ENCODE results near the gene ABCC6. TPM values are rescaled to one million over a fixed set of nuclear protein-coding genes. Genes with fewer than 3 reads are reported as not detected.
A peak's percentile ranks its signal among the peaks of the same experiment; 100 is the strongest.
"Not testable (repeated sequence)": the region's sequence is repeated elsewhere in the genome, so short reads cannot be mapped to it uniquely, and the experiment has no call there.

Gene ABCC6
- total RNA-seq, 1 experiment from 2014 or later: 2.9 TPM

GRCh38 chr16:16262954-16263555, 39.8 kb upstream of the ABCC6 start:
- POLR2A ChIA-PET; CTCF ChIA-PET; H3K4me1 ChIP-seq (ENCODE audit: control insufficient read depth, insufficient read depth, low read length); H3K4me3 ChIP-seq (ENCODE audit: low read depth in 2 of 2, low read length in 2 of 2); DNase-seq (ENCODE audit: low read depth, low spot score); H3K36me3 ChIP-seq (ENCODE audit: control insufficient read depth, insufficient read depth, low read length); H3K27ac ChIP-seq (ENCODE audit: low read length); intact Hi-C loops (cut with micrococcal nuclease; ENCODE audit: unreplicated experiment); in situ Hi-C loops (cut with HindIII; ENCODE audit: low pct_unique_long_range_greater_than_20kb, low sequenced_read_pairs); H3K27me3 ChIP-seq (ENCODE audit: control insufficient read depth, insufficient read depth, low read length); H3K9me3 ChIP-seq (ENCODE audit: control insufficient read depth, insufficient read depth, low read depth, low read length); BruUV-seq (replicated peaks); ATAC-seq: not testable (repeated sequence)

- H3K27me3 ChIP-seq (ENCODE audit: control insufficient read depth, insufficient read depth, low read length); H3K27ac ChIP-seq (ENCODE audit: low read length); H3K4me1 ChIP-seq (ENCODE audit: control insufficient read depth, insufficient read depth, low read length); DNase-seq (ENCODE audit: low read depth, low spot score); POLR2A ChIA-PET; in situ Hi-C loops (cut with HindIII; ENCODE audit: low pct_unique_long_range_greater_than_20kb, low sequenced_read_pairs); H3K9me3 ChIP-seq (ENCODE audit: control insufficient read depth, insufficient read depth, low read depth, low read length); H3K36me3 ChIP-seq (ENCODE audit: control insufficient read depth, insufficient read depth, low read length); ATAC-seq; H3K4me3 ChIP-seq (ENCODE audit: low read depth in 2 of 2, low read length in 2 of 2); intact Hi-C loops (cut with micrococcal nuclease; ENCODE audit: unreplicated experiment); CTCF ChIA-PET; BruUV-seq (replicated peaks): not testable (repeated sequence)
Measured at GRCh38 chr16:16259971-16260370, 36.7 kb upstream of the ABCC6 start.

- BruUV-seq (replicated peaks); CTCF ChIA-PET; intact Hi-C loops (cut with micrococcal nuclease; ENCODE audit: unreplicated experiment); H3K27ac ChIP-seq (ENCODE audit: low read length); H3K9me3 ChIP-seq (ENCODE audit: control insufficient read depth, insufficient read depth, low read depth, low read length); H3K4me1 ChIP-seq (ENCODE audit: control insufficient read depth, insufficient read depth, low read length); H3K4me3 ChIP-seq (ENCODE audit: low read depth in 2 of 2, low read length in 2 of 2); H3K27me3 ChIP-seq (ENCODE audit: control insufficient read depth, insufficient read depth, low read length); ATAC-seq; POLR2A ChIA-PET; H3K36me3 ChIP-seq (ENCODE audit: control insufficient read depth, insufficient read depth, low read length); DNase-seq (ENCODE audit: low read depth, low spot score); in situ Hi-C loops (cut with HindIII; ENCODE audit: low pct_unique_long_range_greater_than_20kb, low sequenced_read_pairs): not testable (repeated sequence)
Measured at GRCh38 chr16:16258822-16259221, 35.5 kb upstream of the ABCC6 start.

GRCh38 chr16:16257301-16257923, 34.1 kb upstream of the ABCC6 start:
- POLR2A ChIA-PET; H3K9me3 ChIP-seq (ENCODE audit: control insufficient read depth, insufficient read depth, low read depth, low read length); H3K4me1 ChIP-seq (ENCODE audit: control insufficient read depth, insufficient read depth, low read length); intact Hi-C loops (cut with micrococcal nuclease; ENCODE audit: unreplicated experiment); H3K27me3 ChIP-seq (ENCODE audit: control insufficient read depth, insufficient read depth, low read length); in situ Hi-C loops (cut with HindIII; ENCODE audit: low pct_unique_long_range_greater_than_20kb, low sequenced_read_pairs); ATAC-seq; H3K4me3 ChIP-seq (ENCODE audit: low read depth in 2 of 2, low read length in 2 of 2); CTCF ChIA-PET; DNase-seq (ENCODE audit: low read depth, low spot score); H3K27ac ChIP-seq (ENCODE audit: low read length); BruUV-seq (replicated peaks); H3K36me3 ChIP-seq (ENCODE audit: control insufficient read depth, insufficient read depth, low read length): not testable (repeated sequence)
- 0 out of 2 replicates have a peak, but pooled peaks have one; percentile 11 for TF ChIP-seq CTCF (IDR thresholded peaks at IDR 0.05)

DNA sequence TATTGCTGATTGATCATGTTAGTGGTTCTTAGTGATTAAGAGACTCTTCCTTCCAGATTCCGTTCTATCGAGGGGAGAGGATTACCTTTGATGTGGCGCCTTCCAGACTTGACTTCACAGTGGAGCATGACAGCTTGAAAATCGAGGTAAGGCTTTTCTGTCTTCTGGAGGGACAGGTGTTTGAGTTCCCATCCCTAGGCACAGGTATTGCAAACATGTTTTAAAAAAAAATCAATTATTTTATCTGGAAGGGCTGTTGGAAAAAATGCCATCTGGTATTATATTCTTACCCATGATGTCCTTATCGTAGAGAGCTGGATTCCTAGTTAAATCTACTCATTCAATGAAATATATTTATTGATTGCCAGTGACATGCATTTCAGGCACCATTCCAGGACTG, 29.1 kb upstream of the ABCC6 start:
- ATAC-seq; H3K4me1 ChIP-seq (ENCODE audit: control insufficient read depth, insufficient read depth, low read length); POLR2A ChIA-PET; H3K36me3 ChIP-seq (ENCODE audit: control insufficient read depth, insufficient read depth, low read length); CTCF ChIA-PET; H3K9me3 ChIP-seq (ENCODE audit: control insufficient read depth, insufficient read depth, low read depth, low read length); H3K27me3 ChIP-seq (ENCODE audit: control insufficient read depth, insufficient read depth, low read length); H3K4me3 ChIP-seq (ENCODE audit: low read depth in 2 of 2, low read length in 2 of 2); DNase-seq (ENCODE audit: low read depth, low spot score); H3K27ac ChIP-seq (ENCODE audit: low read length); intact Hi-C loops (cut with micrococcal nuclease; ENCODE audit: unreplicated experiment); BruUV-seq (replicated peaks); in situ Hi-C loops (cut with HindIII; ENCODE audit: low pct_unique_long_range_greater_than_20kb, low sequenced_read_pairs): not testable (repeated sequence)

DNA sequence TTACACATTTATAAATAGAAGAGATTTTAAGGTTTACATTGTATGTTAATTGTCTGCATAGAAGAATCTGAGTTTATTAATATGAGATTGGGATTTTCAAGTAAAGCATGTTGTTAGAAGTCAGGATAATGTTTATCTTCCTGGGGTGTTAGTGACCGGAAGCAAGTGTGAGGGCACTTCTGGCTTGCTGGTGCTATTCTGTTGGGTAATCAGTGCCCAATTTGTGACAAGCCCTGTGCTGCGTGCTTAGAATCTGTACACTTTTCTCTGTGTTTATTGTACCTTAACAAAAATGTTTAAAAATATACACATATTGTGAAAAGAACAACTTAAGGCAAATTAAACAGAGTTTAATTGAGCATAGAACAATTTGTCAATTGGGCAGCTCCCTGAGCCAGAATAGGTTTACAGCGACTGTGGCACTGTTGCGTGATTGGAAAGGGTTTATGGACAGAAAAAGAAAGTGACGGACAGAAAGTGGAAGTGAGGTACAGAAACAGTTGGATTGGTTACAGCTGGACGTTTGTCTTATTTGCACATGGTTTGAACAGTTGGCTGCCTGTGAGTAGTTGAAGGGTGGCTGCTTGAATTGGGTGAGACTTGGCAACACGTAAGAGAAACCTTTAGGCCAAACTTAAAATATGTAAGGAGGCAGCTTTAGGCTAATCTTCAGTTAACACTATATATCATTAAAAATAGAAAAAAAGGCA, 26.5 kb upstream of the ABCC6 start:
- BruUV-seq (replicated peaks); H3K27me3 ChIP-seq (ENCODE audit: control insufficient read depth, insufficient read depth, low read length); H3K4me3 ChIP-seq (ENCODE audit: low read depth in 2 of 2, low read length in 2 of 2); CTCF ChIA-PET; H3K27ac ChIP-seq (ENCODE audit: low read length); H3K36me3 ChIP-seq (ENCODE audit: control insufficient read depth, insufficient read depth, low read length); H3K4me1 ChIP-seq (ENCODE audit: control insufficient read depth, insufficient read depth, low read length); DNase-seq (ENCODE audit: low read depth, low spot score); POLR2A ChIA-PET; intact Hi-C loops (cut with micrococcal nuclease; ENCODE audit: unreplicated experiment); ATAC-seq; H3K9me3 ChIP-seq (ENCODE audit: control insufficient read depth, insufficient read depth, low read depth, low read length); in situ Hi-C loops (cut with HindIII; ENCODE audit: low pct_unique_long_range_greater_than_20kb, low sequenced_read_pairs): not testable (repeated sequence)

- POLR2A ChIA-PET; CTCF ChIA-PET; intact Hi-C loops (cut with micrococcal nuclease; ENCODE audit: unreplicated experiment); H3K27ac ChIP-seq (ENCODE audit: low read length); H3K36me3 ChIP-seq (ENCODE audit: control insufficient read depth, insufficient read depth, low read length); in situ Hi-C loops (cut with HindIII; ENCODE audit: low pct_unique_long_range_greater_than_20kb, low sequenced_read_pairs); BruUV-seq (replicated peaks); H3K4me3 ChIP-seq (ENCODE audit: low read depth in 2 of 2, low read length in 2 of 2); DNase-seq (ENCODE audit: low read depth, low spot score); H3K9me3 ChIP-seq (ENCODE audit: control insufficient read depth, insufficient read depth, low read depth, low read length); H3K4me1 ChIP-seq (ENCODE audit: control insufficient read depth, insufficient read depth, low read length); ATAC-seq; H3K27me3 ChIP-seq (ENCODE audit: control insufficient read depth, insufficient read depth, low read length): not testable (repeated sequence)
Measured at GRCh38 chr16:16247439-16247838, 24.1 kb upstream of the ABCC6 start.
